GM21381 (cell line): ENCODE measurements around the gene TMEM161B.
"Not testable (repeated sequence)": the region's sequence is repeated elsewhere in the genome, so short reads cannot be mapped to it uniquely, and the experiment has no call there.

Experiments used
- ATAC-seq: cut with Tn5 transposase; IDR thresholded peaks from one replicate; pipeline ENCODE4 v1.9.1; 2021; ENCODE audit warnings: mild to moderate bottlenecking, moderate library complexity; ENCODE audit not compliant: unreplicated experiment

TMEM161B gene

DNA sequence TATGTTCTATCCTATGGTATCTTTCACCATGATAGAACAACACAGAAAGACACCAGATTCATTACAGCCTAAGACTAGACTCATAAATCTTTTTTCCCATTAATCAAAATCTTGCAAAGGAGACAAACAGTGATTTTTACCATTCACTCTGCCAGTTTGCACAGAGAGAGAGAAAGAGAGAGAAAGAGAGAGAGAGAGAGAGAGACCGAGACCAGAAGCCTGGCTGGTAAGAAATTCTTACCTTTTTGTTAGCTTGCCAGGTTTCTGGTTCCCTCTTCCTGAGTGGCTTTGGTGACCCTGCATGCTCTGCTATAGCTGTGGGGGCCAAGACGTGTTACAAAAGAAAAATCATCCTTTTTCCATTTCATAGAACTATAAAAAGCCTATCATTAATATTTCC, 18.6 kb downstream of the TMEM161B start:
- no peak for ATAC-seq

DNA sequence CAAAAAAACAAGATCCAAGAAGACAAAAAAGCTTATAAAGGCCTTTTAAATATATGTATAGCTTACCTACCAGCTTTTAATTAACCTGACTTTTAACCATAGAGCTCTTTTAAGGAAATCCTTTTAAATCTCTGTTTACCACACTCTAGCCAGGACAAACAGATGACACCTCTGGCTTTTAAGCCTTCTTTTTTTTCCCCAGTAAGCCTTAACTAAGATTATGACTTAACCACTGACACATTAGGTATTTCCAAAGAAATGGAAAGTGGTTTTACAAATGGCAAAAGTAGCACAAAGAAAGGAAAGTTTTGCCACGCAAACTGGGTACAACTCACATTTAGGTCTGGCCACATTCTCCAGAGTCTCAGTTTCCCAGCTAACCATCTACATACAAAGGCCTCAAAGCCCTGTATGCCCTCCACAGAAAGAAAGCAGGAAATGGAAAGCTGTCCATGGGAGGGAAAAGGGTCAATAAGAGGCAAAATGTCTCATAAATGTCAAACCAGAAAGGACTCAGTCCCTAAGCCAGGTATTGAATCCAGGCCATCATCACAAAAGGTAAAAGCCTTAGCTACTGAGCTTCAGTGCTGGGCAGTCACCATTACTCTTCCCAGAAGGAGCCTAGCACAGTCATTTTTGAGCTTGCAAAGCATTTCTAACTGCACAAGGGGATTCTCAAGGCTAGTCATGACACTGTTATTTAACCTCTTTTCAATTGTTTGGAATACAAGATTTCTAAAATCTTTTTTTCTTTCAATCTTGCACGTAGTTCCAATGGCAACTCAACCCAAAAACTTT, 19.7 kb downstream of the TMEM161B start:
- no peak for ATAC-seq

DNA sequence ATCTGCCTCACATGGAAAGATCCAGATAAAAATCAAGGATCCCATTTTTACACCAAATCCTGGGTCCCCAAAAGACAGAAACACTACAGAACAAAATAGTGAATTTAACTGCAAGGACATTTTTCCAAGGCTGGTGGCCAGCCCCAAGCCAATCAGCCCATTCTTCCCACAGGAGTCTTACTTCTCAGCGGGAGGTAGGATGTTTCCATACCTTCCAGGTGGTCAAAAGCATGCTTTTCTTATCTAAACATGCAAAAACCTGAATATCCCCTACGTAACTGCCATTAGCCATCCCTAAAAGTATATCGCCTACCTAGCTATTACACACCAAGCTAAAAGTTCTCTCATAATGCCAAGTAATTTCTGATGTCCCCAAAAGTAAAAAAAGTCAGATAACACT, 20.6 kb downstream of the TMEM161B start:
- ATAC-seq: no peak

DNA sequence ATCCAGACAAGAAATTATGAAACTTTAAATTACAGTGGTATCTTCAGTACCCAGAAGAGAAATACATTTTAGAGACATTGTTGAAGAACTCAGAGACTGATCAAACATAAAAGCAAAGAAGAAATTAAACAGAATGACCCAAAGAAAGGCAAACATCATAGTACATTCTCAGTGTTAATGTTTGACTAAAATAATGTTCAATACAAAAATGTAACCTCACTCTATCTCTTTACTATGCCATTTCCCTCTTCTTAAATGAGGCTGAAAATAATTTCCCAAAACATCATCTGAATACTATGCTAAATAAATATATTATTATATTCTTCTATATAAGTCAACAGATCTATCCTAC, 22.8 kb downstream of the TMEM161B start:
- ATAC-seq: no peak

DNA sequence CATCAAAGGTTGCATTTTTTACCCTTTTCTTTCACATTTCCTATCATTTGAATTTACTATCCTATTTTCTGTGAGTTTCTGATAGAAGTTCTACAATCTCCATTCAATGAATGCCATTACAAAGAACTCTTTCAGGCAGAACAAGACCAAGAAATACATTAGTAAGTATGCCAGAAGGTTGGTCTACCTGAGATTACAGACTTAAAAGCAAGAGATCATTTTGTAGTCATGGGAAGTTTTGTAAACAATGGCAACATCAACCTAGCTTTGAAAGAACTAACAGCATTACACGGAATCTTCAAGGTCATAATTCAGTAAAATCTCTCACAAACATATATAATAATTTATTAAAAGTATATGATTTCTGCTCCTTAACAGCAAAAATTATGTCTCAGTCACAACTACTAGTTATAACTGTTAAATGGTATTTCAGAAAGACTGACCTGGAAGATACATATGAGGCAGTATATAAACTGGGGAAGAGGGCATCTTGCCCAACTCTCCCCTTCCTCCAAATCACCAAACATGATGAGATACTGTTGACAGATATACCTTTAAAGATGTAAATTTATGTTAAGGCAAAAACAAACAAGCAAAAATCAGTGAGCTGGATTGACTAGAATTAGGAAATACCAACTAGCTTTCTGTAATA, 23.3 kb downstream of the TMEM161B start:
- ATAC-seq: no peak

DNA sequence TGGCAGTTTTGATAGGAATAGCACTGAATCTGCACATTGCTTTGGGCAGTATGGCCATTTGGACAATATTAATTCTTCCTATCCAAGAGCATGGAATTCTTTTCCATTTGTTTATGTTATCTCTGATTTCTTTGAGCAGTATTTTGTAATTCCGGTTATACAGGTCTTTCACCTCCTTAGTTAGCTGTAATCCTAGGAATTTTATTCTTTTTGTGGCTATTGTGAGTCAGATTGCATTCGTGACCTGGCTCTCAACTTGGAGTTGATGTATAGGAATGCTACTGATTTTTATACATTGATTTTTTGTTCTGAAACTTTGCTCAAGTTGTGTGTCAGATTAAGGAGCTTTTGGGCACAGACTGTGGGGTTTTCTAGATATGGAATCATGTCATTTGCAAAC, 24.0 kb downstream of the TMEM161B start:
- ATAC-seq: no peak

DNA sequence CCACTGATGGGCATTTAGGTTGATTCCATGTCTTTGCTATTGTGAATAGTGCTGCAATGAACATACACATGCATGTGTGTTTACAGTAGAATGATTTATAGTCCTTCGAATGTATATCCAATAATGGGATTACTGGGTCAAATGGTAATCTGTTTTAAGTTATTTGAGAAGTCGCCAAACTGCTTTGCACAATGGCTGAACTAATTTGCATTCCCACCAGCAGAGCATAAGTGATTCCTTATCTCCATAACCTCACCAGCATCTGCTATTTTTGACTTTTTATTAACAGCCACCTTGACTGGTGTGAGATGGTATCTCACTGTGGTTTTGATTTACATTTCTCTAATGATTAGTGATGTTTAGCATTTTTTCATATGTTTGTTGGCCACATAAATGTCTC, 25.2 kb downstream of the TMEM161B start:
- ATAC-seq: not testable (repeated sequence)

DNA sequence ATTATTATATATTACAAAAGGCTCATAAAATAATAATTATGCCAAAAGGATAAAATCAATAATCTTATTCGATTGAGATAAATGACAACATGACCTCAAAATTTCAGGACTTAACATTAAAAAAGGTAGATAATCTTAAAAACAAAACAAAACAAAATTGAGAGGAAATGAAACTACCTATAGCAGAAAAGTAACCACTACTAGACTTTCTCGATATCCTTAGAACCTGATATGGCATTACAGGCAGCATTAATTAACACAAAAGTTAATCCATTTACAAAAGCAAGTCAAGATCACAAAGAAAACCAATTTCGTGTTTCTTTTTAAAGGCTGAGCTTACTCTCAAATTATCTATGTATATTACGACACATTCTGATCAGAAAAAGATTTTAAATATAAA, 29.9 kb downstream of the TMEM161B start:
- ATAC-seq: peak; percentile 47

DNA sequence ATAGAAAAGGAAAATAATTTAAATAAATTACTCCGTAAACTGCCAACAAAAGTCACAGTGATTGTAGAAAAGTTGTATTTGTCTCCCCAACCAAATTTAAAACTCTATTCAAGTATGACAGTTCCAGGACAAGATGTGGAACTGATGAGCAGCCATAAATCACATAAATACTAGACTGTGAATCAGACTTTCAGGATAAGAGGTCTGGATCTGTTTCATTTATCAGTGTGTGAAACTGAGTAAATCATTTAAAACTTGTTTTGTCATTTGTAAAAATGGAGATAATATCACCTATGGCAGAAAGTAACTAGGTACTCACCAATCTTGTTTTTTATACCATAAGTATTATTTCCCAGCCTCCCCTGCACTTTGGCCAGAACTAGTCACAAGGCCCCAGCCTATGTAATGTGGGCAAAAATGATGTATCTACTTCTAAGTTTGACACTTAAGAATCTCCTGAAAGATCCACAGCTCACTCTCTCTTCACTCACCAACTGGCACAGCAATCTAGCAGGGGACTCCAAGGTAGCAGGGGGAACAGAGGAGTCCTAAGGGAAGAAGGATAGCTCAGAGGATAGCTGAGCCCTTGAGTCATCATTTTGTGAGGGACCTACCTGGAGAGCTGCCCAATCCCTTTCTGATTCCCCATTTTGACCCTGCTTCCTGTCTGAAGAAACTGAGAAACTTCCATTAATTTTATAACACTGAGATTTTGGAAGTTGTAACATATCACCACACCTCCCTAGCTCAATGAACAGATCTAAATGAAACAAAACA, 31.6 kb downstream of the TMEM161B start:
- ATAC-seq: no peak

DNA sequence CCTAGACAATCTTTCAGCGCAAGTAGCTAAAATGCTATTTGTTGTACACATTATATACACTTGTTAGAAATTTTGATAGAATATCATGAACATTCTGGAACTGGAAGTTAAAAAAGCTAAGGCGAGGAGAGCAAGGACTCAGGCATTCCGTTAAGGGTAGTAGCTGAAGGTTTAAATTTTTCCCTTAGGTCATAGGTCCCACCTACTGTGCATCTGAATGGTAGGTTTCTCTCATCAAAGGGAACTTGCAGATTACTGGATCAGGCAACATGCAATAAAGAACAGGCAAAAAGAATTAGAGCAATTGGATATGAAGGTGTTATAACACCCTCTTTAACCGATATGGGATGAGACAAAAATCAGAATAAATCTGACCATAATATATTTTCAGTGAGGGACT, 32.8 kb downstream of the TMEM161B start:
- ATAC-seq: no peak

DNA sequence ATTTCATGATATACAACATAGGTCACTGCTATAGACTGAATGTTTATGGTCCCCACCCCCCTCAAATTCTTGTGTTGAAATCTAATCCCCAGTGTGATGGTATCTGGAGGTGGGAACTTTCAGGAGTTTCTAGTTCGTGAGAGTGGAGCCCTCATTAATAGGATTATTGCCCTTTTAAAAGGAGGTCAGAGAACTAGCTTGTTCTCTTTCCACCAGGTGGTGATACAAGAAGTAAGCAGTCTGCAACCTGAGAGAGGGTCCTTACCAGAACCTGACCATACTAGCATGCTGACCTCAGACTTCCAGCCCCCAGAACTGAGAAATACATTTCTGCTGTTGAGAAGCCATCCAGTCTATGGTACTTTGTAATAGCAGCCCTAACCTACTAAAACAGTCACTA, 33.3 kb downstream of the TMEM161B start:
- ATAC-seq: no peak

DNA sequence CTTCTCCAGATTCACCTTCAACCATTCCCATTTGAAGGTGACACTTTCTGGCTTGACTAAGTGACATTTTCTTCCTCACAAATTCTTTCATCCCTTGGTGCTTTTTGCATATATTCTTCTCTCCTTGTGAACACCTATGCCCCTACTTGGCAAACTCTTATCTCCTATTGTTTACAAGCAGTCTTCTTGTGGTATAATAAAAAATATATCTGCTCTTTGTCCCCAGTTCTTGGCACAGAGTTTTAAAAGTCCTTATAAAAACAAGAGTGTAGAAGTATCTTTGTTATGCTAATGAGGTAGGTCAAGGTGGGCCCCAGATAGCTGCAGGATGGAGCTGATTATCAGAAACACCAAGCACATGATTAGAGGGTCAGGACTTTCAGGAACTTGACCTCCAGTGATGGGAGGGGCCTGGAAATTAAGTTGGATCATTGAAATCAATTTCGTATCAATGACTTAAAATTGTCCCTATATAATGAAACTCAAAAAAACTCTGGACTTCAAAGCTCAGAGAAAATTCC, 38.0 kb downstream of the TMEM161B start:
- ATAC-seq: no peak

DNA sequence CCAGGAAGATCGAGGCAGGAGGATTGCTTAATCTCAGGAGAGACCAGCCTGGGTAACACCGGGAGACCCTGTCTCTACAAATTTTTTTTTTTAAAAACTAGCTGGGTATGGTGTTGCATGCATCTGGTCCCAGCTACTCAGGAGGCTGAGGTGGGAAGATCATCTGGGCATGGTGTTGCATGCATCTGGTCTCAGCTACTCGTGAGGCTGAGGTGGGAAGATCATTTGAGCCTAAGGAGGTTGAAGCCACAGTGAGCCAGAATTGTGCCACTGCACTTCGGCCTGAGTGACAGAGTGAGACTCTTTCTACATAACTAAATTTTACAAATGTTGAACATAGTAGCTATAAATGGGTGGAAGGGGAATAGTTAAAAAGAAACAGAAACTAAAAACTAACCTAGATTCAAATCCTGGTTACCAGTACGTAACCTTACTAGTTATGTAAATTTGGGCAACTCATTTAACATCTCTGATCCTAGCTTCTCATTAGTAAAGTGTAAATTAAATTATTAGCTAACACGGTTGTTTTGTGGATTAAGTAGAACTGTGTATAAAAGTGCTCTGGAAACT, 41.7 kb downstream of the TMEM161B start:
- peak; percentile 60 for ATAC-seq

DNA sequence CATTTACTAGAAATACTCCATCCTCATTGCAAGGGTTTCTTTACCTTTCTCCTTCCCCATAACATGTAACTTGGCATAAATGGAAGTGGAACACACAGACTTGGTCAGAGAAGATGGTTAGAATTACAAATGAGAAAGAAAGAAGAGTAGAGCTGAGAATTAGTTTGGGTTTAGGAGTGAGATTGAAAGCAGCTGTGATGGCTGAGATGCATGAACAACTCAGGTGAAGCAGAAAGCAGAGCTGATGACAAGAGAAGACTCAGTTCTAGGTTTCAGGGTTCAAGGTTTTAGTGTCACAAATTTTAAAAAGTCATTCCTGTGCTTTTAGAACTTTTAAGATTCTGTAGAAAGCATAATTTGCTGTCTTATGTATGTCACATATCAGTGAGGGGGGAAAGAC, 54.0 kb downstream of the TMEM161B start:
- no peak for ATAC-seq

DNA sequence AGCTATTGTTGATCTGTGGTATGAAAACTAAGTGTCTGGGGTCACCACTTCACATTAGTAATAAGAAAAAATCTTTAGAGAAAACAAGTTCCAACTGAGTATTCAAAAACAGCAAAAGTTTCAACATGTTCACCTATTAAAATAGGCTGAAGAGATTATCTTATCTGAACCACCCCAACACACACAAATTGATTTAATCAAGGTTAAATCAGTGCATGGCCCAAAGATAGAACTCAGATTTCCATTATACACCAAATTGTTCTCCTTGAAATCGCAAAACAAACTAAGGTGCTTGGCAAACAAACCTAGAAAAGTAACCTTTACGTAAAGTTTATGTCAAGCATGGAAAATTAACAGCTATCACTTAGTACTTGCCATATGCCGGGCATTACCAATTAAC, 61.1 kb downstream of the TMEM161B start:
- ATAC-seq: no peak

DNA sequence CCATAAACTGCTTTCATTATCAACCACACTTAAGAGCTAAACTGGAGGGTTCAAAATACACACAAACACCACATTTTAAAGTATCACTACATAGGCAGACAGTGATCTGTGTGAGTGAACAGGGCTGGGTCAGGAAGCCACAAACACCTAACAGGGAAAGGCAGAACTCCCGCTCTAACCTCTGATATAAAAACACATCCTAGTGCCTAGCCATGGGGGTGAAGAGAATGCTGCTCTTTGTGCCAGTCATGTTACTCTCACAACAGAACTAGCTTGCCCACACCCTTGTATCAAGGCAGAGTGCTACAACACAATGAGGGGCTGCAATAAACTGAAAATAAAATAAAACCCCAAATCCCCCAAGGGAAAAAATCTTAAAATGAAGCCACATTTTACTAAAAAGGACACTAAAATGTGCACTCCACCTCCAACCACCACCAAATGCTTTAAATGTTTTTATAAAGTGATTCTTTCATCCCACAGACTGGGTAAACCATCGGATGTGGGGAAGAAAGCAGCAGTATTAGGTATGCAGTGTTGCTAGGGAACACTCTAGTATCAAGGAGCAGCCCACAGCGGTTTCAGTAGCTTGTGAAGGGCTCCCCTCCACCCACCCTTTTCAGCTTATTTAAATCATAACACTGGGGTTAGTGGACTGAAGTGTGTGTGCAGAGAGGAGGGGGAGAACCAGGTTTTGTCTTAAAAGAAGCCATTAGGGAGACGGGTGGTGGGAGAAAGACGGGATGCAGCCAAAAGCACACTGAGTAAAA, 64.5 kb downstream of the TMEM161B start:
- peak; percentile 67 for ATAC-seq

DNA sequence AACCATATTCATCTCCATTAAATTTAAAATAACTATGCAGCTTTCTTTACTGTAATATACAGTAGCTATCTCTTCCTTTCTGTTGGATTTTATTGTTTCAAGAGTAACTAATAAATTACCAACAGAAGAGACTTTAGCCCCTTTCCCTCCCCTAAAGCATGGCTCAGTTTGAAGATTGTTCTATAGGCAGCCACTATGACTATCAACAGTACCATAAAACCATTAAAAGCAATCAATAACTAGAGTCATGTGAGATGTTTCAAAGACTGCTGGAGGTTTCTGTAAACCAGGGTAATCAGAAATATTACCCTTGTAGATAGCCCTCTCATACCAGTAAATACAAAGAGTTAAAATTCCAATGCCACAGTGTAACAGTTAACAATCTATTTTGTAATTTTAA, 73.0 kb downstream of the TMEM161B start:
- ATAC-seq: no peak

DNA sequence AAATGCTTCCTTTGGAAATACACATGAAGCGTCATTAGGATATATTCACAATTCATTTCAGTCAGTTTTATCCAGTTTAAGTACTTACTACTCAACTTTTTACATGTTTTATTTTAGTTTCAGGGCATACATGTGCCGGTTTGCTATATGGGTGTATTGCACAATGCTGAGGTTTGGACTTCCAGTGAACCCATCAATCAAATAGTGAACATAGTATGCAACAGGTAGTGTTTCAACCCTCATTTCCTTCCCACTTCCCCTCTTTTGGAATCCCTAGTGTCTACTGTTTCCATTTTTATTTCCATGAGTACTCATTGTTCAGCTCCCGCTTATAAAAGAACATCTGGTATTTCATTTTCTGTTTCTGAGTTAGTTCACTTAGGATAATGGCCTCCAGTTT, 74.7 kb downstream of the TMEM161B start:
- no peak for ATAC-seq

DNA sequence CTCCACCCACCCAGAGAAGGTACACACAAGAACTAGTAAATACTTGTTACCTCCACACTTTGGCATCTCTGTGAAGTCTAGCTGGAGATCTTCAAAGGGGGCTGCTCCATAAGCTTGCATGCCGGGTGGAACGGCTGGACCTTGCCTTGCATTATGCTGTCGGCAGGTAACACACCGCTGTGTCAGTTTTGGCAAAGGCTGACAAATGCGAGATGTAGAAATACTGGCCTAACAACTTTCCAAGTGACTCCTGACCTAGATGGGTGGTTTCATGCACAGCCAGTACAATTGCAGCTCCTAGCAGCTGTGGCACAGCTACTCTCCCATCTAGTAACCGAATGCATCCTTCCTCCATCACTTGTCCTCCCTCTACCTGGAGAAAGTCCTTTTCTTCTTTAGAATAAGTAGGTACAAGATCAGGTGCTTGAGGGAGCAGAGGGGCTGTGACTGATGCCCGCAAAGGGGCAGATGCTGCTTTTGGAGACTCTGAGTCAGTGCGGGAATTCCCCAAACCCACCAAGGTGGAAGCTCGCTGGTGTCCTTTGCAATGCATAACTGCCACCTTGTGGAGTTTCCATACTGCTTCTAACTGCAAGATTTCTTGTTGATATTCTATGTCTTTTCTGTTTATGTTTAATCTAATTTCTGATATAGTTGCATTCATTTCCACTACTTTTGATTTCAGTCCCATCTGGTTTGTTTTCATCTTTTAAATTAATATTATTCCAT, 78.4 kb downstream of the TMEM161B start:
- no peak for ATAC-seq

DNA sequence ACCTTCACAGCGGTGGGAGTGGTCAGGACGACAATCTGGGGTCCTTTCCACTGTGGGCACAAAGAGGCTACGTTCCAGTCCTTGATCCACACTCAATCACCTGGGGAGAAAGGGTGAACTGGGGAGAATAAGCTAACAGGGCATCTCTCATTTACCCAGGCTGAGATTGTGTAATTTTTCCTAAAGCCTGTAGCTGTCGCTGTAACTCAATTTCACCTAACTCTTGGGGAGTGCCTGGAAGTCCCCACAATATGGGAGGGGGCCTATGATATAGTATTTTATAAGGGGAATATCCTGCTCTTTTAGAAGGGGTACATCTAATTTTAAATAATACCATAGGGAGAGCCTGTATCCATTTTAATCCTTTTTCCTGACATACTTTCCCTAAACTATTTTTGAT, 79.2 kb downstream of the TMEM161B start:
- not testable (repeated sequence) for ATAC-seq
